ENCODE data around the gene ATP6V1G1. TPM values are rescaled to one million over a fixed set of nuclear protein-coding genes. Genes with fewer than 3 reads are reported as not detected.
A peak's percentile ranks its signal among the peaks of the same experiment; 100 is the strongest.

Gene ATP6V1G1
- total and polyA plus RNA-seq, 2 of the 13 experiments (the other 11 are each of a cell fraction or from before 2014, with no cell fraction given), result 108 to 158 TPM

DNA sequence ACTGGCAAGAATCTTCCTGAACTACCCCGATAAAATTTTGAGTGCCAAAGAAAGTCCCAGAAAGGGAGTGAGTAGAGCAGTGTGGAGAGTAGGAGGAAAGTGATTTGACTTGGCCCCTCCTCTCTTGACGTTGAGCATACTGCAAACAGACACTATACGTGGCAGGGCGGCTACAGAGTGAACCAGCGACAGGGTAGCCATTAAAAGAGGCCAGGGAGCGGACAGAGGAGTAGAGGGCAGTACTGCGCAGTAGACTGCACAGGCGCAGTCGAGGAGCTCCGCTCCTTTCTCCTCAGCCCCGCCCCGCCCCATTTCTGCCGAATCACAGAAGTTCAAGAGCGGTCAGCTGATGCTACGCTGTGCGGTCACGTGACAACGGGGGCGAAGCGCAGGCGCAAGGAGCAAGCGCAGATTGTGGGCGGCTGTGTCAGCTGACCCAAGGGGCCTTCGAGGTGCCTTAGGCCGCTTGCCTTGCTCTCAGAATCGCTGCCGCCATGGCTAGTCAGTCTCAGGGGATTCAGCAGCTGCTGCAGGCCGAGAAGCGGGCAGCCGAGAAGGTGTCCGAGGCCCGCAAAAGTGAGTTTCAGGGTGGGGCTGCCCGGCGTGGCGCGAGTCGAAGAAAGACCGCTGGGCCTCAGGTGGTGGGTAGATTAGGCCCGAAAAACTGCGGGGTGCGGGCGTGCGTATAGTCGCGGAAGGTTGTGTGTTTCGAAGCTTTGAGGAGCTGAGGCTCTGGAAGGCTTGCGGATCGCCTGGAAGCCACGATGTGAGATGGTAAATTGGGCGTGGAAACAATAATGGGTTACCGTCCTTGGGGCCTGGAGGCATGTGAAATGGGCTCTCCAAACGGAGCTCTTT, at the start of gene ATP6V1G1 (continued):
- TF ChIP-seq PBX2 (CRISPR knock-in tag; IDR thresholded peaks at IDR 0.05) (0 out of 2 replicates have a peak, but pooled peaks have one; percentile 16), POGK (CRISPR knock-in tag; conservative IDR thresholded peaks at IDR 0.05) (peak; percentile 84; the same call in 1 of the 2 replicates), MED13 (CRISPR knock-in tag; IDR thresholded peaks at IDR 0.05) (0 out of 2 replicates have a peak, but pooled peaks have one; percentile 56), MAFG (CRISPR knock-in tag; IDR thresholded peaks at IDR 0.05) (no peak), RFXAP (CRISPR knock-in tag; IDR thresholded peaks at IDR 0.05; ENCODE audit: borderline replicate concordance) (peak; percentile 52; the same call in 1 of the 2 replicates), RFX5 (IDR thresholded peaks at IDR 0.05; ENCODE audit: low read depth, low read length) (no peak), KLF12 (CRISPR knock-in tag; IDR thresholded peaks at IDR 0.05; ENCODE audit: borderline replicate concordance) (no peak), SETDB1 (CRISPR knock-in tag; IDR thresholded peaks at IDR 0.05; ENCODE audit: borderline replicate concordance) (no peak), TGIF2 (CRISPR knock-in tag; IDR thresholded peaks at IDR 0.05) (peak; percentile 83; the same call in 1 of the 2 replicates), THAP7 (CRISPR knock-in tag; IDR thresholded peaks at IDR 0.05) (peak; percentile 81), HDAC6 (IDR thresholded peaks at IDR 0.05; ENCODE audit: low read depth, low read length) (no peak), PAF1 (CRISPR knock-in tag; IDR thresholded peaks at IDR 0.05) (no peak), ELF1 (CRISPR knock-in tag; IDR thresholded peaks at IDR 0.05) (peak; percentile 46; the same call in 1 of the 2 replicates), ZNF230 (CRISPR knock-in tag; IDR thresholded peaks at IDR 0.05) (no peak), SMAD1 (CRISPR knock-in tag; IDR thresholded peaks at IDR 0.05; ENCODE audit: borderline replicate concordance, low read depth) (no peak), KLF13 (CRISPR knock-in tag; IDR thresholded peaks at IDR 0.05) (no peak), ZNF3 (CRISPR knock-in tag; IDR thresholded peaks at IDR 0.05) (no peak), SIX1 (CRISPR knock-in tag; IDR thresholded peaks at IDR 0.05; ENCODE audit: borderline replicate concordance) (no peak)
- TF ChIP-seq, protein P1, sequence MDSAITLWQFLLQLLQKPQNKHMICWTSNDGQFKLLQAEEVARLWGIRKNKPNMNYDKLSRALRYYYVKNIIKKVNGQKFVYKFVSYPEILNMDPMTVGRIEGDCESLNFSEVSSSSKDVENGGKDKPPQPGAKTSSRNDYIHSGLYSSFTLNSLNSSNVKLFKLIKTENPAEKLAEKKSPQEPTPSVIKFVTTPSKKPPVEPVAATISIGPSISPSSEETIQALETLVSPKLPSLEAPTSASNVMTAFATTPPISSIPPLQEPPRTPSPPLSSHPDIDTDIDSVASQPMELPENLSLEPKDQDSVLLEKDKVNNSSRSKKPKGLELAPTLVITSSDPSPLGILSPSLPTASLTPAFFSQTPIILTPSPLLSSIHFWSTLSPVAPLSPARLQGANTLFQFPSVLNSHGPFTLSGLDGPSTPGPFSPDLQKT (CRISPR knock-in tag; IDR thresholded peaks at IDR 0.05; ENCODE audit: borderline replicate concordance), result no peak
- TF ChIP-seq, protein P2, sequence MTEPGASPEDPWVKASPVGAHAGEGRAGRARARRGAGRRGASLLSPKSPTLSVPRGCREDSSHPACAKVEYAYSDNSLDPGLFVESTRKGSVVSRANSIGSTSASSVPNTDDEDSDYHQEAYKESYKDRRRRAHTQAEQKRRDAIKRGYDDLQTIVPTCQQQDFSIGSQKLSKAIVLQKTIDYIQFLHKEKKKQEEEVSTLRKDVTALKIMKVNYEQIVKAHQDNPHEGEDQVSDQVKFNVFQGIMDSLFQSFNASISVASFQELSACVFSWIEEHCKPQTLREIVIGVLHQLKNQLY (CRISPR knock-in tag; IDR thresholded peaks at IDR 0.05), result peak; percentile 59; the same call in 1 of the 2 replicates
- TF ChIP-seq, protein P3, sequence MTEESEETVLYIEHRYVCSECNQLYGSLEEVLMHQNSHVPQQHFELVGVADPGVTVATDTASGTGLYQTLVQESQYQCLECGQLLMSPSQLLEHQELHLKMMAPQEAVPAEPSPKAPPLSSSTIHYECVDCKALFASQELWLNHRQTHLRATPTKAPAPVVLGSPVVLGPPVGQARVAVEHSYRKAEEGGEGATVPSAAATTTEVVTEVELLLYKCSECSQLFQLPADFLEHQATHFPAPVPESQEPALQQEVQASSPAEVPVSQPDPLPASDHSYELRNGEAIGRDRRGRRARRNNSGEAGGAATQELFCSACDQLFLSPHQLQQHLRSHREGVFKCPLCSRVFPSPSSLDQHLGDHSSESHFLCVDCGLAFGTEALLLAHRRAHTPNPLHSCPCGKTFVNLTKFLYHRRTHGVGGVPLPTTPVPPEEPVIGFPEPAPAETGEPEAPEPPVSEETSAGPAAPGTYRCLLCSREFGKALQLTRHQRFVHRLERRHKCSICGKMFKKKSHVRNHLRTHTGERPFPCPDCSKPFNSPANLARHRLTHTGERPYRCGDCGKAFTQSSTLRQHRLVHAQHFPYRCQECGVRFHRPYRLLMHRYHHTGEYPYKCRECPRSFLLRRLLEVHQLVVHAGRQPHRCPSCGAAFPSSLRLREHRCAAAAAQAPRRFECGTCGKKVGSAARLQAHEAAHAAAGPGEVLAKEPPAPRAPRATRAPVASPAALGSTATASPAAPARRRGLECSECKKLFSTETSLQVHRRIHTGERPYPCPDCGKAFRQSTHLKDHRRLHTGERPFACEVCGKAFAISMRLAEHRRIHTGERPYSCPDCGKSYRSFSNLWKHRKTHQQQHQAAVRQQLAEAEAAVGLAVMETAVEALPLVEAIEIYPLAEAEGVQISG (CRISPR knock-in tag; IDR thresholded peaks at IDR 0.05), result peak; percentile 74
